Neural cell (in vitro differentiated cells): ENCODE measurements around the gene SPIN1. TPM values are rescaled to one million over a fixed set of nuclear protein-coding genes. Genes with fewer than 3 reads are reported as not detected.

Experiments used
- H2AFZ ChIP-seq: fragments of 200-600, 300-800 bp; sonication (generic), shearing (Covaris generic); 2 replicates; pipeline ENCODE4 v1.6.0; 2014; ENCODE audit warnings: low read depth, mild to moderate bottlenecking, antibody characterized with exemption, low read length, moderate library complexity
- H3F3A ChIP-seq: fragments of 200-600 bp; shearing (Covaris generic); 2 replicates; pipeline ENCODE4 v1.6.1; 2016; ENCODE audit warnings: mild to moderate bottlenecking, moderate library complexity, mixed read lengths, antibody characterized with exemption, low read length; ENCODE audit not compliant: insufficient read depth, poor library complexity, severe bottlenecking
- H3K27ac ChIP-seq: fragments of 200-600, 300-800 bp; sonication (generic), shearing (Covaris generic); 2 replicates; pipeline ENCODE4 v1.5.1; 2014; ENCODE audit warnings: mild to moderate bottlenecking, low read length, moderate library complexity
- H3K27me3 ChIP-seq: fragments of 300-800, 200-600 bp; sonication (generic), shearing (Covaris generic); 2 replicates; pipeline ENCODE4 v1.6.0; 2014; ENCODE audit warnings: mild to moderate bottlenecking, low read depth, low read length, moderate library complexity; ENCODE audit not compliant: insufficient read depth
- H3K36me3 ChIP-seq: fragments of 300-800, 200-600 bp; sonication (generic), shearing (Covaris generic); 2 replicates; pipeline ENCODE4 v1.5.1; 2014; ENCODE audit warnings: mild to moderate bottlenecking, antibody characterized with exemption, low read length, moderate library complexity; ENCODE audit not compliant: insufficient read depth
- H3K4me2 ChIP-seq: fragments of 300-800, 200-600 bp; sonication (generic), shearing (Covaris generic); 2 replicates; pipeline ENCODE4 v1.6.0; 2014; ENCODE audit warnings: mild to moderate bottlenecking, low read length
- H3K4me3 ChIP-seq: fragments of 300-800, 200-600 bp; sonication (generic), shearing (Covaris generic); 2 replicates; pipeline ENCODE4 v1.5.1; 2014; ENCODE audit warnings: mild to moderate bottlenecking, low read length, moderate library complexity
- H3K79me2 ChIP-seq: fragments of 200-600 bp; shearing (Covaris generic); replicated peaks from 2 replicates; pipeline ENCODE4 v1.6.0; 2014; ENCODE audit warnings: mild to moderate bottlenecking, low read length, moderate library complexity; ENCODE audit not compliant: insufficient read depth
- H3K9ac ChIP-seq: fragments of 300-800, 200-600 bp; sonication (generic), shearing (Covaris generic); 2 replicates; pipeline ENCODE4 v1.6.1; 2016; ENCODE audit warnings: mild to moderate bottlenecking, low read length, mixed read lengths
- H3K9me2 ChIP-seq: fragments of 200-600 bp; shearing (Covaris generic); 2 replicates; pipeline ENCODE4 v1.6.1; 2016; ENCODE audit warnings: mild to moderate bottlenecking, low read length, mixed read lengths; ENCODE audit not compliant: insufficient read depth
- H3K9me3 ChIP-seq: fragments of 200-600, 300-800 bp; sonication (generic), shearing (Covaris generic); 2 replicates; pipeline ENCODE4 v1.6.1; 2016; ENCODE audit warnings: mild to moderate bottlenecking, mixed run types, low read length, moderate library complexity, mixed read lengths
- H4K20me1 ChIP-seq: fragments of 200-600 bp; shearing (Covaris generic); 2 replicates; pipeline ENCODE4 v1.6.1; 2016; ENCODE audit warnings: mild to moderate bottlenecking, mixed run types; ENCODE audit not compliant: insufficient read depth
- EP300 ChIP-seq: fragments of 450-650 bp; conservative IDR thresholded peaks from 2 replicates; pipeline ENCODE4 v1.6.1; 2014; ENCODE audit warnings: antibody characterized with exemption, mild to moderate bottlenecking, moderate library complexity; ENCODE audit not compliant: poor library complexity, severe bottlenecking
- EZH2 ChIP-seq: fragments of 200-600, 300-800 bp; shearing (Covaris generic), sonication (generic); IDR thresholded peaks from 2 replicates; pipeline ENCODE4 v1.6.1; 2014; ENCODE audit warnings: antibody characterized with exemption, low read length, borderline replicate concordance, mild to moderate bottlenecking; ENCODE audit not compliant: insufficient read depth, poor library complexity, severe bottlenecking
- MXI1 ChIP-seq: fragments of 450-650 bp; conservative IDR thresholded peaks from 2 replicates; pipeline ENCODE4 v1.6.1; 2014; ENCODE audit warnings: antibody characterized with exemption, mild to moderate bottlenecking; ENCODE audit not compliant: poor library complexity, severe bottlenecking
- POLR2AphosphoS5 ChIP-seq: IDR thresholded peaks from 2 replicates; pipeline ENCODE4 v1.6.1; 2012
- RAD21 ChIP-seq: fragments of 450-650 bp; conservative IDR thresholded peaks from 2 replicates; pipeline ENCODE4 v1.6.1; 2014; ENCODE audit warnings: antibody characterized with exemption, mild to moderate bottlenecking, moderate library complexity
- SMC3 ChIP-seq: fragments of 450-650 bp; conservative IDR thresholded peaks from 2 replicates; pipeline ENCODE4 v1.6.1; 2014; ENCODE audit warnings: antibody characterized with exemption, mild to moderate bottlenecking, moderate library complexity; ENCODE audit not compliant: poor library complexity
- TAF1 ChIP-seq: IDR thresholded peaks from 2 replicates; pipeline ENCODE4 v1.6.1; 2012; ENCODE audit warnings: low read depth
- polyA plus RNA-seq: library from polyadenylated mRNA; depleted of rRNA; stranded (reverse); fragments of >200 nt; gene quantifications from 2 replicates; pipeline ENCODE4 v1.2.3, GENCODE V29; 2014
- TF ChIP-seq, protein P1 (sequence below): IDR thresholded peaks from 2 replicates; pipeline ENCODE4 v1.6.1; 2012; ENCODE audit warnings: borderline replicate concordance
- TF ChIP-seq, protein P2 (sequence below): fragments of 450-650 bp; IDR thresholded peaks from 2 replicates; pipeline ENCODE4 v1.5.1; 2014; ENCODE audit warnings: antibody characterized with exemption, mild to moderate bottlenecking, moderate library complexity; ENCODE audit not compliant: poor library complexity, severe bottlenecking

Gene SPIN1
- polyA plus RNA-seq, 1 donor from 2014 or later, result 282 TPM

DNA sequence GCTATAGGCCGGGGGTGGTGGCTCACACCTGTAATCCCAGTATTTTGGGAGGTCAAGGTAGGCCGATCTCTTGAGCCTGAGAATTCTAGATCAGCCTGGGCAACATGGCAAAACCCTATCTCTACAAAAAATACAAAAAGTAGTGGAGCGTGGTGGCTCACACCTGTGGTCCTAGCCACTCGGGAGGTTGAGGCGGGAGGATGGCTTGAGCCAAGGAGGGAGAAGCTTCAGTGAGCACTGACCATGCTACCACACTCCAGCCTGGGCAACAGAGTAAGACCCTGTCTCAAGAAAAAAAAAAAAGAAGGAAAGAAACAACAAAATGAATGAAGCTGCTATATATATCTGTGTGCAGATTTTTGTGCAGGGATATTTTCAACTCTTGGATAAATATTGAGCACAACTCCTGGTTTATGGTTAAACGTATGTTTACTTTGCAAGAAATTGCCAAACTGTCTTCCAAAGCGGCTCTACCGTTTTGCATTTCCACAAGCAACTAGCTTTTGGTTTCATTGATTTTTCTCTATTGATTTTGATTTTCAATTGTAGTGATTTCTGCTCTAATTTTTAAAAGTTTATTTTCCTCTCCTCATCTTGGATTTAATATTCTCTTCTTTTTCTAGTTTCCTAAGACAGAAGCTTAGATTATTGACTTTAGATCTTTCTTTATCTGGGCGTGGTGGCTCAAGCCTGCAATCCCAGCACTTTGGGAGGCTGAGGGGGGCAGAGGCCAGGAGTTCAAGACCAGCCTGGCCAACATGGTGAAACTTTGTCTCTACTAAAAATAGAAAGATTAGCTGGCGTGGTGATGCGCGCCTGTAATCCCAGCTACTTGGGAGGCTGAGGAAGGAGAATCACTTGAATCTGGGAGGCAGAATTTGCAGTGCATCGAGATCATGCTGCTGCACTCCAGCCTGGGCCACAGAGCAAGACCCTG is 49.2 kb downstream of the SPIN1 start:
- peaks cover 9% of the 10 kb centered on the region for H3K36me3 ChIP-seq
- peaks cover 37% of the 10 kb centered on the region for H3K79me2 ChIP-seq
- H3K9me3 ChIP-seq, result no peaks in the 10 kb centered on the region

DNA sequence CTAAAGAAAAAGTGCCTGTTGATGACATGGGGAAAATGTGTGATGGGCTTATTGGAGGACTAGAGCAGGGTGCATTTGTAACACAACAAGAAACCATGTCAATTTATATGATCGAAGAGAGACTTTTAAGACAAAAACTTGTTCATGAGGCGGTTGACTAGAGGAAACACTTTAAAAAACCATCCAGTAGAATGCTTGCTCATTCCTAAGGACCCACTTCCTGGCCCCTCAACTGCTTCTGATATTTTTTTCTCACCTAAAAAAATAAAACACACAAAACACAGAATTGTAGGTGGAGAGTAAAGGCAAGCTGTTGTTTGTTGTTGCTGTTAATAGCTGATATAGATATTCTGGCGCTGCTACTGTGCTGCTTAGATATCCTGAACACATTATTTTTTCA is 50.6 kb downstream of the SPIN1 start:
- Histone ChIP-seq H3K79me2 (peaks cover 42% of the 10 kb centered on the region), H3K36me3 (peaks cover 2% of the 10 kb centered on the region)

More for the DNA sequence above, 49.2 kb downstream of the SPIN1 start:
- no peak overlapping the region for H2AFZ ChIP-seq
- no peak overlapping the region for H3K9ac ChIP-seq
- H3K27ac ChIP-seq, result no peak overlapping the region
- H3K27me3 ChIP-seq, result no peaks in the 10 kb centered on the region
- H4K20me1 ChIP-seq, result no peaks in the 10 kb centered on the region
- TF ChIP-seq MXI1 (no peak), POLR2AphosphoS5 (no peak), TAF1 (no peak), SMC3 (no peak), EZH2 (no peak), RAD21 (no peak), EP300 (no peak)
- TF ChIP-seq, protein P1, sequence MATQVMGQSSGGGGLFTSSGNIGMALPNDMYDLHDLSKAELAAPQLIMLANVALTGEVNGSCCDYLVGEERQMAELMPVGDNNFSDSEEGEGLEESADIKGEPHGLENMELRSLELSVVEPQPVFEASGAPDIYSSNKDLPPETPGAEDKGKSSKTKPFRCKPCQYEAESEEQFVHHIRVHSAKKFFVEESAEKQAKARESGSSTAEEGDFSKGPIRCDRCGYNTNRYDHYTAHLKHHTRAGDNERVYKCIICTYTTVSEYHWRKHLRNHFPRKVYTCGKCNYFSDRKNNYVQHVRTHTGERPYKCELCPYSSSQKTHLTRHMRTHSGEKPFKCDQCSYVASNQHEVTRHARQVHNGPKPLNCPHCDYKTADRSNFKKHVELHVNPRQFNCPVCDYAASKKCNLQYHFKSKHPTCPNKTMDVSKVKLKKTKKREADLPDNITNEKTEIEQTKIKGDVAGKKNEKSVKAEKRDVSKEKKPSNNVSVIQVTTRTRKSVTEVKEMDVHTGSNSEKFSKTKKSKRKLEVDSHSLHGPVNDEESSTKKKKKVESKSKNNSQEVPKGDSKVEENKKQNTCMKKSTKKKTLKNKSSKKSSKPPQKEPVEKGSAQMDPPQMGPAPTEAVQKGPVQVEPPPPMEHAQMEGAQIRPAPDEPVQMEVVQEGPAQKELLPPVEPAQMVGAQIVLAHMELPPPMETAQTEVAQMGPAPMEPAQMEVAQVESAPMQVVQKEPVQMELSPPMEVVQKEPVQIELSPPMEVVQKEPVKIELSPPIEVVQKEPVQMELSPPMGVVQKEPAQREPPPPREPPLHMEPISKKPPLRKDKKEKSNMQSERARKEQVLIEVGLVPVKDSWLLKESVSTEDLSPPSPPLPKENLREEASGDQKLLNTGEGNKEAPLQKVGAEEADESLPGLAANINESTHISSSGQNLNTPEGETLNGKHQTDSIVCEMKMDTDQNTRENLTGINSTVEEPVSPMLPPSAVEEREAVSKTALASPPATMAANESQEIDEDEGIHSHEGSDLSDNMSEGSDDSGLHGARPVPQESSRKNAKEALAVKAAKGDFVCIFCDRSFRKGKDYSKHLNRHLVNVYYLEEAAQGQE, result no peak
- TF ChIP-seq, protein P2, sequence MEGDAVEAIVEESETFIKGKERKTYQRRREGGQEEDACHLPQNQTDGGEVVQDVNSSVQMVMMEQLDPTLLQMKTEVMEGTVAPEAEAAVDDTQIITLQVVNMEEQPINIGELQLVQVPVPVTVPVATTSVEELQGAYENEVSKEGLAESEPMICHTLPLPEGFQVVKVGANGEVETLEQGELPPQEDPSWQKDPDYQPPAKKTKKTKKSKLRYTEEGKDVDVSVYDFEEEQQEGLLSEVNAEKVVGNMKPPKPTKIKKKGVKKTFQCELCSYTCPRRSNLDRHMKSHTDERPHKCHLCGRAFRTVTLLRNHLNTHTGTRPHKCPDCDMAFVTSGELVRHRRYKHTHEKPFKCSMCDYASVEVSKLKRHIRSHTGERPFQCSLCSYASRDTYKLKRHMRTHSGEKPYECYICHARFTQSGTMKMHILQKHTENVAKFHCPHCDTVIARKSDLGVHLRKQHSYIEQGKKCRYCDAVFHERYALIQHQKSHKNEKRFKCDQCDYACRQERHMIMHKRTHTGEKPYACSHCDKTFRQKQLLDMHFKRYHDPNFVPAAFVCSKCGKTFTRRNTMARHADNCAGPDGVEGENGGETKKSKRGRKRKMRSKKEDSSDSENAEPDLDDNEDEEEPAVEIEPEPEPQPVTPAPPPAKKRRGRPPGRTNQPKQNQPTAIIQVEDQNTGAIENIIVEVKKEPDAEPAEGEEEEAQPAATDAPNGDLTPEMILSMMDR, result no peak
- H3K9me2 ChIP-seq, result no peaks in the 10 kb centered on the region
- H3F3A ChIP-seq, result no peaks in the 10 kb centered on the region
- no peak overlapping the region for H3K4me3 ChIP-seq
- no peak overlapping the region for H3K4me2 ChIP-seq

More for the DNA sequence above, 50.6 kb downstream of the SPIN1 start:
- no peaks in the 10 kb centered on the region for H3K27me3 ChIP-seq
- H3K9me2 ChIP-seq, result no peaks in the 10 kb centered on the region
- H3K4me3 ChIP-seq, result no peak overlapping the region
- H3K9me3 ChIP-seq, result no peaks in the 10 kb centered on the region
- no peaks in the 10 kb centered on the region for H3F3A ChIP-seq
- H3K4me2 ChIP-seq, result no peak overlapping the region
- TF ChIP-seq, protein P2, result no peak
- no peak for TF ChIP-seq POLR2AphosphoS5
- TF ChIP-seq TAF1, result no peak
- TF ChIP-seq EZH2, result no peak
- no peak for TF ChIP-seq RAD21
- TF ChIP-seq MXI1, result no peak
- no peak for TF ChIP-seq SMC3
- no peak for TF ChIP-seq EP300
- no peak overlapping the region for H3K9ac ChIP-seq
- no peak overlapping the region for H2AFZ ChIP-seq
- no peaks in the 10 kb centered on the region for H4K20me1 ChIP-seq
- H3K27ac ChIP-seq, result no peak overlapping the region
